Measurements from ENCODE around the gene FAM200B.

FAM200B gene

DNA sequence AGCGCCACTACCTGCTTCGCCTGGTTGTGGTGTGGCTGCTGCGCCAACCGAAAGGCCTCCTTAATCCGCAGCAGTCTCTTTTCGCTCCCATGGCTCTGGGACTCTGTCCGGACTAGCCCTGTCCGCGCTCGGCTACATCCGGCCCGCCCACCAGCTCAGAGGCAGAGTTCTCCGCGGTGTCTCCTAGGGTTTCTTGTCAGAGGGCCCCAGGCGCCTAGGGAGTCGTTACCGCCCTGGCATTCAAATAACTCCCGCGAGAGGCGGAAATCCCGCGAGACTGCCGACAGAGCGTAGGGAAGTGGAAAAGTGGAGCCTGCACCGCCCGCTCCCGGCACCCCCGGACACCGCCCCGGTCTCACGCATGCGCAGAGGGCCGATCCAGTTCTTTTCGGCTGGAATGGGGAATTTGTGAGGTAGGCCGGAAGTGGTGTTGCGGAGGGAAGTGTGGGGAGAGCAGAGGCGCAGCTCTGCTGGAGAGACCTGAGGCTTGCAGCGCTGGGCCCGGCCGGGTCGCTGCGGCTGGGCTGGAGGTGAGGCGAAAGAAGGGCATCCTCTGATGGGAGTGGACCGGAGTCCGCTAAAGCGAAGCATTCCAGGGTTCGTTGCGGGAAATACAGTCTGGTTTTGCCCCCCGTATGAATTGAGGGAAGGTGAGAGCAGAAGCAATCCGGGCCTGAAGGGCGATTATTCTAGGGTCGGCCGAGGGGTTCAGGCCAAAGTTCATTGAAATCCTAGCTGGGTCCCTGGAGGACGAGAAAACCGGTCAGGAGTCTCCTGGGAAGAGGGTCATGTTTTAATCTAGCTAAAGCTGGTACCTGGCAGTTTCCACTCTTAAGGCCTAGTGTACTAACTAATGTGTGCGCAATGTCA is at the start of gene FAM200B:
Gene FAM200B, plus strand, starts transcription at position 456 of the 870 bp plus-strand sequence. CDS start 5,151 bp downstream, outside the sequence.
- DNase-seq (ENCODE audit: low read depth in 3 of 3): peak; percentile 96 to 99 (median 96)

DNA sequence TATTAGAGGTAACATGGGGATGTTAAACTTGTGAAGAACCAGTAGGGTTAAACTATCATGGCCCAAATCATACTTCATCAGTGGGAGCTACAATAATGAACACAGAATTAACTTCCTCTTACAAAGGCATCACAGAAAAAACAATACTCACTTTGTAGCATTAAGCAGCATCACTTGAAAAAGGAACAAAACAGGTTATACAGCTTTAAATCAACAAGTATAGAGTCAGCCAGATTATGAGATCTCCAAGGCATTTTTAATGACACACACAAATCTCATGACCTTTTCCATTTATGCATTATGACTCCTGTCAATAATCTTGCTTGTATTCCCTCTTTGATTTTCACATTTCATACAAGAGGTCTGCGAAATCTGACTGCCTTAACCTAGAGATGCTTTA is 44.8 kb upstream of the FAM200B start:
- DNase-seq (ENCODE audit: low read depth in 3 of 3): no peak

DNA sequence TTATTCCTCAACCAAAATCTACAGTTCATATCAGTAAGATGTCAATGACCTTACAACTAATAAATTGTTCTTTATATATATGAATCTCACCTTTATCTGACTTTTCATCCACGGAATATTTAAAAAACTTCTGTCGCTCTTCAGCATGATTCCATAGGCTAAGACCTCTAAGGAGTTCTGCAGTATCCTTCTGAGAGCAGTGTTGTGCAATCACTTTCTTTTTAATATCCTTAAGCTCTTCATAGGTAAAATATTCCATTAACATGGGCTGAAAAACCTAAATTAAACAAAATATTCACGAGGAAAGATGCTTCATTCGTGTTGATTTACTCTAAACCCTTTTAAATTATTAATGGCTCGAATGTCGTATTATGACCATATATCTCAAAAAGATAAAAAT is 43.2 kb upstream of the FAM200B start:
- DNase-seq (ENCODE audit: low read depth in 3 of 3): no peak

DNA sequence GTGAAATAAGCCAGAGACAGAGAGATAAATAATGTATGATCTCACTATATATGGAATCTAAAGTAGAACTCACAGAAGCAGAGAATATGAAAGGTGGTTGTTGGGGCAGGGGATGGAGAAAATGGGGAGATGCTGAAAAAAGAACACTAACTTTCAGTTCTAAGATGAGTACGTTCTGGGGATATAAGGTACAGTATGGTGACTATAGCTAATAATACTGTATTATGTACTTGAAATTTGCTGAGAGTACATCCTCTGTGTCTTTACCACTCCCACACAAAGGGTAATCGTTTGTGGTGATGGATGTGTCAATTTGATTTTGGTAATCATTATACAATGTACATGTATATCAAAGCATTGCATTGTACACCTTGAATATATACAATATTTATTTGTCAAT is 33.0 kb upstream of the FAM200B start:
- no peak for DNase-seq (ENCODE audit: low read depth in 3 of 3)

DNA sequence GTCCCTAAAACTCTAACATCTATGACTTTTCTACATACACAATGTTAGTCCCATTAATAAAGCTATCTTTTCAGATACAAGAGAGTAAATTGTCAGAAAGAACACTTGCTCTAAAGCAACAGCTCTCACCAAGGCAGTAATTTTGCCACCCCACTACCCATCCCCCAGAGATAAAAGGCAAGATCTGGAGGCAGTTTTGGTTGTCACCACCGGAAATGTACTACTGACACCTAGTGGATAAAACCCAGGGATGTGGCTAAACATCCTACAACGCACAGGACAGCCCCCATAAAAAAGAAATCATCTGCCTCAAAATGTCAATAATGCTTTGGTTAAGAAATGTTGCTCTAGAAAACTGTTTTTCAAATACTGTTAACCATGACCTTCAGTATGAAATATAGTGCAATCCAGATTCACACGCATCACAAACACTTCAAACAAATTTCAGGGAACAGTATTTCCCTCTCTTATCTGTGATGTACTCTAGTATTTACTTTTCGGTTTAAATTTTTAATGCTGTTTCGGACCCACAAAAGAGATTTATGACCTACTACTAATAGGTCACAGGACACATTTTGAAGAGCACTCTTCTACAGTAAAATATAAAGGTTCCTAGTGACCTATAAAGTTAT is 31.6 kb upstream of the FAM200B start:
- peak in 2 of 3 experiments; percentile 2 to 37 for DNase-seq (ENCODE audit: low read depth in 3 of 3)

DNA sequence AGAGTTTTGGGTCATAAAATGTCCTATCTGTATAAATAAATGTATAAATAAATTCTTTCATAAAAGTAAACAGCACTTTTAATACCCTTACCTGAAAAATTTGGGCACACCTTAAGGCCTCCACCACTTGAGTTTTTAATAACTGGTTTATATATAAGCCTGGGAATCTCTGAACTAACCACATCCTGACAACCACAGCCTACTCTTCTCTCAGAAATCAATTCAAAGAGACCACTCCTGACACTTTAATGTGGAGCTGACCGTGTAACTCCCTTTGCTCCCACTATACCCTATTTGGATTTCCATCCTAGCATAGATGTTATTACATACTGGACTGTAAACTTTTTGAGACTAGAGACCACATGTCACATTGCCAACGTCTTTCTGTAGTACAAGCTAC is 30.0 kb upstream of the FAM200B start:
- DNase-seq (ENCODE audit: low read depth in 3 of 3): no peak

DNA sequence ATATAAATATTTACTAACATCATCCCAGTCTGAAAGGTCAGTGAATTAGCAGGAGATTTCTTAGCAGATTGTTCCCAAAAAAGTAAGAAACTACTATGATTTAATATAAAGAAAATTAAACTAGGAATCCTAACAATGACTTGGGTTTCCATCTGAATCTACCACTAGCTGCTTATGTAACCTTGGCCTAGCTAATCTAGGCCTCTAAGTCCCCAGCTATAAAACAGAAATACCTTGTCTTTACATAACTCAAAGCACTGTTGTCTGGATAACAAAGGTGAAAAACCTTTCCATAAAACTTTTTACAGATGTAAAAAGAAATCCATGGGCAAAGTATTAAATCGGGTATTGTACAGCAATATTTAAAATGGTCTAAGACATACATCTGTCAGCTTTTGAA is 29.4 kb upstream of the FAM200B start:
- no peak for DNase-seq (ENCODE audit: low read depth in 3 of 3)

DNA sequence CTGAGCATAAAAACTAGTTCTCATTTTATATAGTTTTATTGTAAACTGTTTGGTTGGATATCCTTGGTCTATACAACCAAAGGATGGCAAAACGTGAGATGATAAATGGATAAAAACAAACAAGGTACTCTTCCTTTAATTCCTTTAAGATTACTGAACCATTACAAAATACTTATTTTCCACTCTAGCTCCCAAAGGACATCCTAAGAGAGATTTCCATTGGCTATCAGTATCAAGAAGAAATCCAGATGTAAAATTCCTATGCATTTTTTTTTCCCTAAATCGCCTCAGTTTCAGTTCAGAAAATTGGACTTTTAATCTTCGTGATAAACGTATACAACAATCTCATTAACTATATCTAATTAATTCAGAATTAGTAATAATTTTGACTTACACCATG is 28.8 kb upstream of the FAM200B start:
- no peak for DNase-seq (ENCODE audit: low read depth in 3 of 3)

DNA sequence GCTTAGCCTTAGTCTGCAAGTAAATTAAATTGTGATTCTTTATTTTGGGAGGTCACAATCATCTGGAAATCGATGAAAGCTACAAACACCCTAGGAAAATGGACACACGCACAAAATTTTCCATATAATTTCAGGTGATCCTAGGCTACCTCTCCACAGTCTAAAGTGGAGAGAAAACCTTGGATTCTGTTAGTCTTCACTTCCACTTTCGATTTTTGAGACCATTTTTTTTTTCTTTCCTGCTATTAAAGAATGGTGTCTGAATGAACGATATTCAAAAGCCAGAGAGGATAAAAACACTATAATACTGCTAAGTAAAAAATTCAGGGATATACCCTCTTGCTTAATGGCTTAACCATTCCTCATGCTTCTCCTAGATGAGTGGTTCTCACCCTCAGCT is 28.2 kb upstream of the FAM200B start:
- no peak for DNase-seq (ENCODE audit: low read depth in 3 of 3)

DNA sequence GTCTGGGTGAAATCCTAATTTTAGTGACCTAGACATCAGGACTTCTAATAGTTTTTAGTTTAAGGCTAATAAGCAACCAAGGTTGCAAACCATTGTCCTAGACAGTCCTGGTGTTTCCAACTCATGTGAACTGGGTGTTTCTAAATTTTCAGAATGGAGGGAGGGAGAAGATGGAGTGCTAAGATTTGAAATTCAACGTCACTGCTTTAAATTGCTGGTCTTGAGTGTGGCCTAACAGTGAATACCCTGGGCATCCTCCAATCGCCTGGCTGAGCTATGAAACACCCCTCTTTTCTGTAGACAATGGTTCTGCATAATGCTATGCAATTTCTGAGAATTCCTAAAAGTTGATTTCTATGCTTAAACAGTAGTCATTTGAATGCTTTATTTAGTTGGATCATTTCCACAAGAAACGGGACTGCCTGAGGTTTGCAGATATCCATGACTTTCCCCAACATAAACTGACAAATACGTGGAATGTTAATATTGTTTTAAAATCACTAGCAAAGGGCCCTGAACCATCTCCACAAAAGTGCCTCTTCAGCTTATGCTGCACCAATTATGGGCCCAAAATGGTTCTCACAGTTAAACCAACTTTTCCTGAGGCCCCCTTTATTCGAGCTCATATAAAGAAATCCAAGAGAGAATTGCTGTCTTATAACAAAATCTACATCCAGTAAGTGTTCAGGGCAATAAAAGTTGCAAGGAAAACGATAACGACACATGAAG is 27.6 kb upstream of the FAM200B start:
- DNase-seq (ENCODE audit: low read depth in 3 of 3): no peak

DNA sequence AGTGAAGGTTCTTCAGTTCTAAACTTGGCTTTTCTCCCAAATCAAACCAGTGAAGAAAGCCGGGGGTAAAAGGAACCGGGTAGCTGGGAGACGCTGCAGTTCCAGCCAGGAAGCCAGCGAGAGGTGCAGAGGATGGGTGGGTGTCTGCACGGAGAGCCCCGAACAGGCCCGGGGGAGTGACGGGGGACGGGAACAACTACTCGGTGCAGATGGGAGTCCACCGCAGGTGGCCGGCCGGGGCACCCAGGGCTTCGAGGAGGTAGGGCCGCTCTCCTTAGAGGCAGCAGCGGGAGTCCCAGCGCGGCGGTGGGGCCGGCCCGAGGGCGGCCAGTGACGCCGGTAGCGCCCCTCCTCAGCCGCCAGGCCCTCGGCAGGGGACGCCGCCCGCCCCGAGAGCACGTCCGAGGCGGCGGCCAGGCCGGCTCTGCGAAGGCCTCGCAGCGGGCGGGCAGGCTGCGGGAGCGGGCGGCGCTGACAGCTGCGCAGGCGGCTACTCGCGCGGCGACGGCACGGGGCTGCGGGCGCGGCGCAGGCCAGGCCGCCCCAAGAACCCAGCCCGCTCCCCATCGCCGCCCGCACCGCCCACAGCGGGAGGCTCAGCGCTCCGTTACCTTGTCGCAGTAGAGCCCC is 26.9 kb upstream of the FAM200B start:
- DNase-seq (ENCODE audit: low read depth in 3 of 3): peak; percentile 14 to 22 (median 15)

DNA sequence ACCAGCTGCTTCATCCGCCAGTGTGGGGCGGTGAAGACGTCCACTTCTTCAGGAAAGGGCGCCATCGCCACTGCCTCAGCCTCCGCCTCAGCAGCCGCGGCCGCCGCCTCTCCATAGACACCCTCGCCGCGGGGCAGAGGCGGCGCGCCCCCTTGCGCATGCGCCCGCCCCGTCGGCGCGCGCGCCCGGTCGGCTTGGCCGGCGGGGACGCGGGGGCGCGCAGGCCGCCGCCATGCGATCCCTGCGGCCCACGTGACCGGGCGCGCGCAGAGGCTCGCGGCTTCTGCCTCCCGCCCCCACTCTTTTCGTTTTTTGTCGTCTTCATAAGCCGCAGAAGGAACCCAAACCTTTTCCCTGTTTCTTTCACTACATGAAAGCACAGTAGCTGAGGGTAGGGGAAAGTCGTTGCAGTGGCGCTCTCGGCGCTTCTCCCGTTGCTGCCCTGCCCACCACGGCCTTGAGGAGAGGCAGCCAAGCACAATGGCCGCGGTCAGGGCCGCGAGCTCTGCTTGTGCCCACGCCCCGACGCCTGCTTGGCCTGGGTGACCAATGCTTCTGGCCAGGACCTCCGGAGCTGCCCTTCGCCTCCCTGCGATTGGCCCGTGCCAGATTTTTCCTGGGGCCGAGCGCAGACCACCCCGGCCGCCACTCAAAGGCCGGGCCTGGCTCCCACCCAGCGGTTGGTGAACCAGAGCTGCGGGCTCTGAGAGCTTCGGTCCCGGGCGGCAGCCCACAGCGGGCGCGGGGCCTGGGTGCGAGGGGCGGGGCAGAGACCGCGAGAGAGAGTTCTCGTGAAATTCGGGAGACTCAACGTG is 26.2 kb upstream of the FAM200B start, which contains the start of gene FBXL5:
Gene FBXL5, minus strand, starts transcription at position 135 of the 815 bp plus-strand sequence. Its CDS starts 70 bp downstream, at position 65.
- DNase-seq (ENCODE audit: low read depth in 3 of 3): peak; percentile 59 to 73 (median 60)

DNA sequence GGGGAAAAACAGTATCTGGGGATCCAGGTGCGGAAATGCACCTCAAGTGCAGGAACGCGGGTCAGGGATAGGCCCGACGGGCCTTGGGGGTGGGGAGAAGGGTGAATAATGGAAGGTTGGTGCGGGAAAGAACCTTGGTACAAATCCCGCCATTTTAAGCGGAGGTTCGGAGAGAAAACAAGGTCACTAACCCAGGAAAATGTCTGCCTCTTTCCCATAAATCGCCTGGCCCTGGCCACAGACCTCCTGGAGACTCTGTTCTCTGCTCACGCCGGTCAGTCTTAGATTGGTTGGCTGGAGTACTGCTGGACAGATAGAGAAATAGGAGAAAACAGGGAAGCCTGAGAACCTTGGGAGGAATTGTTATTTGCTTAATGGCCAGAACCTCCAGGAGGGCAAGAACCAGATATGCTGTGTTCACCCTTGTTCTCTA is 25.6 kb upstream of the FAM200B start:
- no peak for DNase-seq (ENCODE audit: low read depth in 3 of 3)

DNA sequence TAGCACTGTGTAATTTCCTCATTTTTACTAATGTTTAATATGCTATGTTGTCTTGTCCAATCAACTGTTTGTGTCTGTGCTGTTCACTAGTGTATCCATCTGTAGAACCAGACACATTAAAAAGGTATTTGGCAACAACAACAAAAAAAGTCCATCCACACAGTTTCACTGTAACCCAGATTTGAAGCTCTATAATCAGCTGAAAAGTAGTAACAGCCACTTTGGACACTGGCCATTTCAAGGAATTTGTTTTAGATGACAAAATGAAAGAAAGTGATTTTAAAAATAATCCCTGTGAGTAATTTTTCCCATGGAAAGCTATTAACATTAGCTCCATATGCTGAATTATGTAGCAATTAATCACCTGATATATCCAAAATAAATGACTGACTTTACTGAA is 24.3 kb upstream of the FAM200B start:
- DNase-seq (ENCODE audit: low read depth in 3 of 3): no peak

DNA sequence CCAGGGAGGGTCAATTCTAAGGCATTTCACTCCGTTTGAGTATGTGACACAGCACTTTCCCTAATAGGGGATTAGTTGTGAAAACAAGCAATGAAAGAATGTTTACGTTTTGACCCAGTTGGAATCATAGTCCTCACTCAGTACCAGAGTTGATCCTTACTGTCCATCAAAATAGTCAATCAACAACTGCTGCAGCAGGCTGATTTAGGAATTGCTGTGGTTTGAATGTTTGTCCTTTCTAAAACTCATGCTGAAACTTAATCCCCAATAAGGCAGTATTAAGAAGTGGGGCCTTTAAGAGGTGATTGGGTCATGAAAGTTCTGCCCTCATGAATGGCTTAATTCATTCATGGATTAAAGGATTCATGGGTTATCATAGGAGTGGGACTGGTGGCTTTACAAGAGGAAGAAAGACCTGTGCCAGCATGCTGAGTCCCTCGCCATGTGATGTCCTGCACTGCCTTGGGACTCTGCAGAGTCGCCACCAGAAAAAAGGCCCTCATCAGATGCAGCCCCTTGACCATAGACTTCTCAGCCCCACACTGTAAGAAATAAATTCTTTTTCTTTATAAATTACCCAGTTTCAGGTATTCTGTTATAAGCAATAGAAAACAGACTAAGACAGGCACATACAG is 23.4 kb upstream of the FAM200B start:
- DNase-seq (ENCODE audit: low read depth in 3 of 3): no peak

DNA sequence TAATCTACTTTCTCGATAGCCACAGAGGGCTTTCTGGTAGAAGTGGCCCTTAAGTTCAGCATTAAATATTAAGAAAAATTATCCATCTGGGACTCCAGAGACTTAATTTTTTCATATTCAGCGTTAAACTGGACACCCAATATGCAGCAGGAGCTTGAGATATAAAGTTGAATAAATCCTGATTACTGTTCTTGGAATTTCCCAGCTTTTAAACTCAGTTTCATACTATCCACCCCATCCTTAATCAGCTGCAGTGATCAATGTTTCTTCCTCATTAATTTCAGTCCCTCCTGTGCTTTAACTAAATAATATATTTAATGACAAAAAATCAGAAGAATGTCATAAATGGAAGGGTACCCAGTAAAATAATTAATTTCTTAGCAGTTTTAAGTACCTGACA is 22.8 kb upstream of the FAM200B start:
- no peak for DNase-seq (ENCODE audit: low read depth in 3 of 3)

DNA sequence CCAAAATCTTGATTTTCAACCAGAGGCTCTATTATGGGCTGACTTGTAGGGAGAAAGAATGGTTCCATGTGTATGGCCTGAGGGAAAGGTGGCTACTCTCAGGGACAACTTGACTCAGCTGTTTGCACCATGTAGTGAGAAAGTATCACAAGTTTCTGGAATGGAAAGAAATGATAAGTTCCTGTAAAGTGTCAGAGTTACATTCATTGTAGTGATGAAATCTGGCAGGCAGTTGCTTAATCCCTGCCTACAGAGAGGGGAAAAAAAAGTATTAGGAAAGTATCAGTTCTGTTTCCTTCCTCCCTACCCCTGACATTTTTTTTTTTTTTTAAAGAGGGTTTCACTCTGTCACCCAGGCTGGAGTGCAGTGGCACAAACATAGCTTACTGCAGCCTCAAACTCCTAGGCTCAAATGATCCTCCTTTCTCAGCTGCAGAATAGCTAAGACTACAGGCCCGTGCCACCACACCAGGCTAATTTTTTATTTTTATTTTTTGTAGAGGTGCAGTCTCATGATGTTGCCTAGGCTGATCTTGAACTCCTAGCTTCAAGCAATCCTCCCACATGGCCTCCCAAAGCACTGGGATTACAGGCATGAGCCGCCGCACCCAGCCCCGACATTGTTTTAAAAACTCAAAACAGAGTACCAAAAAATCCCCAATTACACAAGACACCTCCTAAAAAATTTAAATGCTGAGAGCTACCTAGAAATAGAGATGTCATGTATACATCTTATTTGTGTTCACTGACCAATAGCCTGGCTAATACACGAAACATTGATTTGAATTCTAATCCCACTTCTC is 21.7 kb upstream of the FAM200B start:
- no peak for DNase-seq (ENCODE audit: low read depth in 3 of 3)

DNA sequence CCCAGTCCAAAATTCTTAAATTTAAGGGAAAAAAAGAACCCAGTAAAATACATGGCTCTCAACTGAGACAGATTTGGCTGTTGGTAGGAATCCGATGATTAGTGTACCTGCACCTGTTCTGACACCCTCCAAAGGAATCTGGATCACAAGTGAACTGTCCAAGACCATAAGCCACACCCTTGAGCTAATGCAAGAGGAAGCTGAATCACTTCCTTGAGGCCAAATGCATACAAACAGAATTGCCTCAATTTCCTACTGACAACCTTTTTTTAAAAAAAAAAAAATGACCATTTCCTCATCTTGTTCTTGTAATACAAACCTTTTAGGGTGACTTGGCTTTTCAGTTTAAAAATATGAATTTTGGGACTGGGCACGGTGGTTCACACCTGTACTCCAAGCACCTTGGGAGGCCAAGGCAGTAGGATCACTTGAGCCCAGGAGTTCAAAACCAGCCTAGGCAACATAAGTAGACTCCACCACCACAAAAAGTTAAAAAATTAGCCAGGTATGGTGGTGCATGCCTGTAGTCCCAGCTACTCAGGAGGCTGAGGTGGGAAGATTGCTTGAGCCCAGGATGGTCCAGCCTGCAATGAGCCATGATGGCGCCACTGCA is 15.8 kb upstream of the FAM200B start:
- no peak for DNase-seq (ENCODE audit: low read depth in 3 of 3)

DNA sequence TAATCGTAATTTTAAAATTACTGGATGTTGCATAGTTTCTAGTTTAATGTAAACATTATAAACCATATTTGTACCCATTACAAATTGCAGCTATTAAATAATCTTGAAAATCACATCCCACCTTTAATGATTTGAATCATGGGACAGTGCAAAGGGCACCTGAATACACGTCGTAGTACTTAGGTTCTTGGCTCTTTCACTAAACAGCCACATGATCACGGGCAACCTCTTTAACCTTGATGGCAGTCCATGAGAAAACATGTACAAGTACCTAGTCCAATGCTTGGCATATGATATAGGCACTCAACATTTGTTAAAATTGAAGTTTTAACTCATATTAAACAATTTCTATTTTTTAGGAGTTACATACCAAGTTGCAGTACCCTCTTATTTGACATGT is 14.6 kb upstream of the FAM200B start:
- no peak for DNase-seq (ENCODE audit: low read depth in 3 of 3)

Measured in stimulated activated CD4-positive, alpha-beta T cell treated with anti-CD3 and anti-CD28 coated beads, TNF-alpha, amount 100 ng/mL, for 4 hours (primary cell).